Activated CD4-positive, CD25-positive, alpha-beta regulatory T cell treated with anti-CD3 and anti-CD28 coated beads, Interleukin-2, amount 50 U/mL, for 16 hours (primary cell): ENCODE data around the gene EFCAB8.

Experiments
- DNase-seq: peaks from one replicate; pipeline ENCODE4 v3.0.0-alpha.2; 2020; ENCODE audit warnings: low read depth, low spot score

EFCAB8 gene

DNA sequence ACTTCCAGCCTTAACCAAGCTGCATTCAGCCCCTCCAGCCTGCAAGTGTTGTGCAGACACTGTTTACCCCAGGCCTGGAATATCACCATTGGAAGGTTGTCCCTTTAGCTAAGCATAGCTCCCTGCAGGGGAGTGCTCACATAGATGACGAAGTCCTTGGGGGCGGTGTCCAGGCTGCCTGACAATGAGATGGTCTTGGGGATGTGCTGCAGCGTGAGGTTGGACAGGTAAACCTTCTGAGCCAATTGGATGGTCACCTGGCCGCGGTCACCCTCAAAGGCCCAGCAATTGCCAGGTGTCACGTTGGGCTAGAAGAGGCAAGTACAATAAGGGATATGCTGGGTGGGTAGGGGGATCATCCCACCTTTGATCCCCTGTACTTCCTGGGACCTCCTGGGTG, 126.9 kb downstream of the EFCAB8 start:
- DNase-seq: no peak

DNA sequence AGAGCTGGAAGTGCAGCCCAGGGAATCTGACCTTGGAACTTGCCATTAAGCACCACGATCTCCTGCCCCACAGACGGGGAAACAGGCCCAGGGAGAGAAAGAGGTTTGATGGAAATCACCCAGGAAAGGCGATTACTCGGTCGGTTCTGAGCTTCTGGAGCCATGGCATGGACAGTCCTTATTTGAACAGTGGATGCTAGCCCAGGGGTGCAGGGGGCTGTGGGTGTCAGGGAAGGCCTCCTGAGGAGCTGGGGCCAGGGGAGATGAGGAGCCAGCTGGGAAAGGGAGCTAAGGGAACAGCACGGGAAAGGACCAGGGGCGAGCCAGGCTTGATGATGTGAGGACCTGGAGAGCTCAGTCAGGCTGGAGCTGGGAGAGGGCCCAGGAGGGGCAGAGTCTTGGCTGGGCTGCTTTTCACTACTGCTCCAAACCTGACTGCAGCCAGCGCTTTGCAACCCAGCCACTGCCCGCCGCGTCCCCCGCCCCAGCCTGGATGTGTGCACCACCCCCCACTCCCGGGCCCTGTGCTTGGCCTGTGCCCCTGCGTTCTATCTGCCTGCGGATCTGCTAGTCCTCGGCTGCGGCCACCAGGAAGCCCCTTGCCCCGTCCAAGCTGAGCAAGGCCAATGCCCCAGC, 127.7 kb downstream of the EFCAB8 start:
- no peak for DNase-seq

DNA sequence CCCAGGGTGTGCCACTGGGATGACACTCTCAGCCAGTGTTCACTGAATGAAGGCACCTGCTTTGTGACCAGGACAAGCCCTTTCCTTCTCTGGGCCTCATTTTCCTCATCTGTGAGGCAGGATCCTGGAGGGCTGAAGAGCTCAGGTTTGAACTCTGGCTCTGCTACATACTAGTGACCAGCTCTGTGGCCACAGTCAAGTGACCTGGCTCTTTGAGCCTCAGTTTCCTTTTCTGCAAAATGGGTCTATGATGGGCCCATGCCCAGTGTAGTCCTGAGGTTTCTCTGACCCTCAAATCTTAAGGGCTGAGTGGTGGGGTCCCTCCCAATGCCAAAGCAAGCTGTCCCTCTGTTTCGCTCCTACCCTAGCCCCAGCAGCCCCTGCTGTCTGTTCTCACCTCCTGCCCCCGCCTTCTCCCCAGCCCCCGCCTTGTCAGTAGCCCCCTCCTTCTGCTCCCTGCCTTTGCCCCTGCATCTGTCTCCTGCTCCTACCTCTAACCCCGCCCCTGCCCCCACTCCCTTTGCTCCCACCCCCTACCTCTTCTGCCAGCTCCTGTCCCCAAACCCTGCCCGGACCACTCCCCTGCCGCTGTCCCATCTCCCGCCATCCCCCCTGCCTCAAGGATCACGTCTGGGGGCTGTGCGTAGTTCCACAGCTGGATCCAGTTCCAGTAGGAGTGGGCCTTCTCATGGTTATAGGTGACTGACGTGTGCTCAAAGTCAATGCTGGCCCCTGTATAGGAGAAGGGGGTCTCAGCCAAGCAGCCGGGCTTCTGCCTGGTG, 128.5 kb downstream of the EFCAB8 start:
- DNase-seq: no peak

DNA sequence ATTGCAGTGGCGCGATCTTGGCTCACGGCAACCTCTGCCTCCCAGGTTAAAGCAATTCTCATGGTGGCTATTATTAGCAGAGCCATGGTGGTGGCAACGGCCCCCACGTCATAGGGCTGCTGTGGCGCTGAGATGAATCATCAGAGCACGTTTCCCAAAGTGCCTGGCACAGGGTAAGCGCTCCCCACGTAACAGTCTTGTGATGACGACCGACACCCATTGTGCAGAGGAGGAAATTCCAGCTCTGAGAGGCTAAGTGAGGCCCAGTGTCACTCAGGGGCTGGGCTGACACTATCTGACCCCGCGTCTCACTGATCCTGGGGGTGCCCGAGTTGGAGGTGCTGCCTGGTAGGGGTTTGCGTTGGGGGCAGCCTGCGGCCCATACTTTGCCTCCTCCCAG, 129.3 kb downstream of the EFCAB8 start:
- no peak for DNase-seq

- no peak for DNase-seq
These were observed 131.0 kb downstream of the EFCAB8 start for GRCh38 chr20:32989507-32990283.

DNA sequence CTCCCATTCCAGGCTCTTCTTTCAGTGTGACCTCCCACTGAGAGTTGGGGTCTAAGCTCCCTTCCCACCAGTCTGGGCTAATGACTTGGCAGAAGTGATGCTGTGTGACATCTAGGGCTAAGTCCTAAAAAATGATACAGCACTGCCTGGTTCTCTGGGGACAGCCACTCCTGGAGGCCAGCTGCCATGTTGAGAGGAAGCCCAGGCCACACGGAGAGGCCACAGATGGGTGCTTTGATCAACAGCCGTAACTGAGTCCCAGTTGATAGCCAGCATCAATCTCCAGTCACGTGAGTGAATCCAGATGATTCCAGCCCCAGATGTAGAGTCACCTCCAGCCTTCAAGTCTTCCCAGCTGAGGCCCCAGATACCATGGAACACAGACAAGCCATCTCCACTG, 131.7 kb downstream of the EFCAB8 start:
- no peak for DNase-seq

DNA sequence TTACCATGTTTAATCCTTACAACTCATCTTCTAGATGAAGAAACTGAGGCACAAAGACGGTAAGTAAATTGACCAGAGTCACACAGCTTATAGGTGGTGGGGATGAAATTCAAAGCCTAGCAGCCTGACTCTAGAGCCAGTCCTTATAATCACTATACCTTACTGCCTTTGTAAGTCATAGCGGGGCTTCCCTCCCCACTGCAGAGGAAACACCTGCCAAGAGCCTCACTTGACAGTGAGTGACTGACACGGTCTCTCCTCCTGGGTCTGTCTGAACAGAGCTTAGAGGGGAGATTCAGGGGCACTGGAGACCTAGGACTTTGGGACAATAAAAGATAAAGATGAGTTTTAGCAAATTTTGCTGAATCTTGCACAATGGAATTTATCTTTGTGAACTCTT, 132.7 kb downstream of the EFCAB8 start:
- DNase-seq: no peak

DNA sequence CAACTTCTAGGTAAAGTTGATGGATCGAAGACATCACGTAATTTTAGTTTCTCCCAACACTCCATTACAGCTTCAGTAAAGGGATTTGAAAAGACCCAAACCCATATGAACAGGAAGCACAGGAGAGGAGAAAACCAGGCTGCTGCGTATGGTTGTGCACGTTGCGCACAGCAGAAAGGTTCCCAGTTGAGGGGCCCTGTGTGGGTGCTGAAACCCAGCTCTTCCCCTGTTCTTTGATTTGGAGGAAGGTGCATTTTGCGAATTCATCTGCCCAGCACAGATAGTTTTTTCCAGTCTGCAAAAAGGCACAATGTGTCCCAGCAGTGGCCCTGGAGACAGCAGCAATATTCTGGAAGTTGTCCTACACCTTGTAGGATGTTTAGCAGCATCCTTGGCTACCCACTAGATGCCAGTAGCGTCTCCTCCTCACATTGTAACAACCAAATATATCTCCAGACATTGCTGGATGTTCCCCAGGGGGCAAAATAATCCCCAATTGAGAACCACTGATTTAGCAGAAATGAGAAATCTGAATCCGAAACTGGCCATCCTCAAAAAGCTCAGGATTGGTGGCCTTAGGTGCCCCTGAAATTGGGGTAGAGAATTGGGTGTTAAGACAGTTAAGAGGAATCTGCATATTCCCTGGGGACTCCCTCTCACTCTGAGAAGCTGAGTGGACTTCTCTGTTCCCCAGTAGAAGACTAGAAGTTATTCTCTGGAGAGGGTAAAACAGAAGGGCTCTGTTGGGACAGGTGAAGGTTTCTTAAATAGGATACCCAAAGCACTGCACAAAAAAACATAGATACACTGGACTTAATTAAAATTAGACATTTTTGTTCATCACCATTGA, 133.3 kb downstream of the EFCAB8 start:
- no peak for DNase-seq

DNA sequence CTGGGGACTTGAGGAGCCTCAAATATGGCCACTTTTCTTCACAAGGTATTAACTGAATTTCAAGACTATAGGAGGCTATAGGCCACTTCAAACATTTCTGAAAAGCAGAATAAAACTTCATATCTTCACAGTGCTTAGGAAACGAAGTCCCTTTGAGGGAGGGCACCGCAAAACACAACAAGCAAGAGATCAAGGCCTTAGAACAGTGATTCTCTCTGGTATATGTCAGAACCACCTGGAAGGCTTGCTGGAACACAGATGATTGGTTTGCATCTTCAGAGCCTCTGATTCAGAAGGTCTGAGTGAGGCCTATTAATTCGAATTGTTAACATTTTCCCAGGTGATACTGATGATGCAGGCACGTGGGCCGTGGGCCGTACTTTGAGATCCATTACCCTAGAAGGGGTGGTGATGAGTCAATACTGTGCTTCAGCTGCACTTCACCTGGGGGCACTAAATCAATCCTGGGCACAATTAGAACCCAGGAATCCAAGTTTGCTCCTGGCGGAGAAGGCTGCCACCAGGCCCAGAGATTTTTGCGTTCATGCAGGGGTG, 134.8 kb downstream of the EFCAB8 start:
- DNase-seq: no peak

DNA sequence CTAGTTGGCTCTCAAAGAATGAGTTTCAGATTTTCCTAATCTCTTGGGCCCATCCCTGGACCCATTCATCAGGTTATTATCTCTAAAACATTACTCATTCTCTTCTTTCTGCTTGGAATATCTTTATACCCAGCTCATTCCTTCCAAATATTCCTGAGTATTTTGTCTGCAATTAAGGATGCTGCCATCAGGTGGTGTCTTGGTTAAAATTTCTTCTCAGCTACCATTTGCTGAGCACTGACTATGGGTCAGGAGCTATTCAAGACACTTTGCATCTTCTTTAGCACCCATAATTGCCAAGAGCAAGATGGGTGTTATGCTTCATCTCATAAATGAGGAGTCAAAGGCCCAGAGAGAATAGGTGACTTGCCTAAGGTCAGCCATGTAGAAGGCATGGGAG, 137.1 kb downstream of the EFCAB8 start:
- DNase-seq: no peak

- DNase-seq: no peak
These were observed 138.7 kb downstream of the EFCAB8 start for GRCh38 chr20:32997431-32997830.

- no peak for DNase-seq
These were observed 141.0 kb downstream of the EFCAB8 start for GRCh38 chr20:32999603-33000250.

DNA sequence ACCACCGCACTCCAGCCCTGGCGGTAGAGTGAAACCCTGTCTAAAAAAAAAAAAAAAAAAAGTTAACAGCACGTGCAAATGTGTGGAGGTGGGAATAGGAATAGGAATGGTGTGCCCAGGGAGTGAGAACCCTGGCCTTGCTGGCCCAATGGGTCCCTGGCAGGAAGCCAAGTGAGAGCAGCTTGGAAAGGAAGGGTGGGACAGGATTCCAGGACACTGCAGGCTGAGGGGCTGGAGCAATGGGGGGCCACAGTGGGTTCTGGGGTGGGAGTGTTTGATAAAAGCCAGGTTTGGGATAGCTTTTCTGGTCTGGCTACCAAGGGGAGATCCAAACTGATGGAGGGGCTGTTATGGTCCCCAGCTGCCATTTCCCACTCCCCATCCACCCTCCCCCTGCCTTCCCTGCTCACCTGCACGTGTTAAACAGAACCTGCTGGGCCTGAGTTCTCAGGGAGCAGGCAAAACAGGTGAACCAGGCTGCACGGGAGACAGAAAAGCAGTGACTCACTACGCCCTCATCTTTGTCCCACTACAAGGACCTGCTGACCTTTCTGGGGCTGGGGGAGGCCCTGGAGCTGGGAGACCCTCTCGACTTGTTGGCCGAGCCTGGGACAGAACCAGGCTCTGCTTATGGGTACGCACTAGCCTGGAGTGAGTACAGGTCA, 142.2 kb downstream of the EFCAB8 start:
- no peak for DNase-seq

- DNase-seq: no peak
These were observed 143.5 kb downstream of the EFCAB8 start for GRCh38 chr20:33002087-33002808.

DNA sequence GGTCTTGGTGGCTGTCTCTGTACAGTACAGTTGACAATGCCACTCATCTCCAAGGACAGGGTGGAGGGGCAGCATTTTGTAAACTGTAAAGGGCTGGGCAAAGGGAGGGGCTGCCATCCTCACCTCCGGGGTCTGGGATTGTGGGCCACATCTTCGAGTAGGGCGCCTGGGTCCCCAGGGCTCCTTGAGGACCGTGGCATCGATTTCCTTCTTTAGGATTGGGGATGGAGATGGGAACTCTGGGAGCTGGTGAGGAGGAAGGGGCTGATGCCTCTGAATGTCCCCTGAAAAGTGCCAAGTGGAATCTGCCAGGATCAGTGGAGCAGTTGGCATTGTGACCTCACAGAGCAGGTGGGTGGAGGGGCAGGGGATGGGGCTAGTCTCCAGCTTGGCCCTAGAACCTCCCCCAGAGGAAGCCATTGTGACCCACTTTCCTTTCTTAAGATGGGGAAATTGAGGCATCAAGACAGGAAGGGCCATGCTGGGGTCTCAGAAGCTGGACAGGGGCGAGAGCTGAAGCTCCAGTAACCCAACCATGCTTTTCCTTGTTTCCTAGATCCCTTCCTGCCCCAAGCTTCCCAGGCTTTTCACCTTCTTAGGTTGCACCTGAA, 145.5 kb downstream of the EFCAB8 start, which contains the start of gene SUN5:
TSS of gene SUN5 (minus strand) at position 293 of the 611 bp plus-strand sequence. CDS start at position 200, 93 bp downstream.
- no peak for DNase-seq

GRCh38 chr20:33005132-33005566, 146.4 kb downstream of the EFCAB8 start:
- DNase-seq: no peak

- DNase-seq: no peak
These were observed 147.4 kb downstream of the EFCAB8 start for GRCh38 chr20:33005908-33006775.

DNA sequence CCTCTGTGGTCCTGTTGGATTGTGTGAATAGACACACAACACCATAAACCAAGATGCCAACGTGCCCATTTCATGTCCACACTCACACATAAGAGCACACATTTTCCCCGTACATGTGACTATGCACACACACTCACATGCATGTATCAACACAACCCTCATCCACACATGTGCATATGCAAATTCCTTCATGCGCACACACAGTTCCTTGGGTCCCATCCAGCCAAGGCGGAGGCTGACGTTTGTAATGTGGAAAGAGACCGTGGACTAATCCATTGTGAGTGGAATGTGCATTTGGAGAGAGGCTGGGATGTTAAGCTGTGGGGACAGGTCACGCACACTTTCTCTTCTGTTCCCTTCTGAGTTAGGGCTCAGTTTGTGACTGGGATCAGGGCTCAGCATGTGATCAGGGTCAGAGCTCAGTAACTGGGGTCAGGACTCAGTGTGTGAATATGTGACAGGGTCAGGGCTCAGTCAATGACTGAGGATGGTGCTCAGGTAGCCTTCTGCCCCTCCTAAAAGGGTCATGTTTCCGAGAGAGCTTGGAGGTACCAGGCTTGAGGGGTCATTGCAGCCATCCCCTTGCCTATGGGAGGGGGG, 148.2 kb downstream of the EFCAB8 start:
- DNase-seq: no peak
